NCI-H774 (cell line): ENCODE measurements around the gene CSNK2B.

Experiments used
- DNase-seq: peaks from one replicate; lab custom pipeline; 2025; lab: John Stamatoyannopoulos, UW

CSNK2B gene

DNA sequence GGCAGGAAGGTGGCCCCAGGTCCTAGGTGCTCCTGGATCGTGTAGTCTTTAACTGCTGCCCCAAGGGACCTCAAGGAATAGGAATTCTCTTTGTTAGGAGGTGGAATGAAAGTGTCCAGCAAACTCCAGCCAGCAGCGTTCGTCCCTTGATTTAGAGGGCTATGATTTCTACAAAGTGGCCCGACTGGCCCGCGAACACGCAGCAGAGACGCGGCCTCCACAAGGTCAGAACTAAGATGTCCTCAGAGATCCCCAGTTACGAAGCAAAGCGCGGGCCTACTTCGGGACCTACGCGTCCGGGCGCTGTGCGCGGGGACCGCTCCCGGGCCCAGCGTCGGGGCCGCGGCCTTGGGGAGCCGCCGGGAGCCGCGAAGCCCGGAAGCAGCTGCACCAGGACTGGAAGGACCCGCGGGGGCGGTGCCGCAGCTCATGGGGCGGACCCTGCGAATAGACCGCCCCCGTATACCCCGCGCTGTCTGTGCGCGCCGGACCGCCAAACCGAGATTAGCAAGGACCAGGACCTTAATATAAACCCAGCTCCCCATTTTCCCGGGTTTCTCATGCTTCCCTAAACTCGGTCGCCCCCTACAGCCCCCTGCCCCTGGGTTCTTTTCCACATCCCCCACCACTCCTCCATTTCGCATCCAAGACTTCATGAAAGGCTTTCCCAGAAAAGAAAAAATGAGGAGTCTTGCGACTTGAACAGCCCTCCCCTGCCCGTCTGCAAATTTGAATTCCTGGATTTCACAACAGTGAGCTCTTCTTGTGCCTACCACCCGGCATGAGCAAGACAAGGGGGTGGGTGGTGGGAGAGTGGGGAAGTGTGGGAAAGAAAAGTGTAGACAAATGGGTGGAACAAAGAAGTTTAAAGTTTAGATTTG, 5.3 kb upstream of the CSNK2B start, which contains the start of gene C6orf47:
C6orf47 (minus strand) TSS at position 398 of the 881 bp plus-strand sequence. CDS start 831 bp downstream, outside the sequence.
- peak; percentile 79 for DNase-seq

- DNase-seq = no peak
These were observed 4.4 kb upstream of the CSNK2B start for GRCh38 chr6:31661262-31662123.

DNA sequence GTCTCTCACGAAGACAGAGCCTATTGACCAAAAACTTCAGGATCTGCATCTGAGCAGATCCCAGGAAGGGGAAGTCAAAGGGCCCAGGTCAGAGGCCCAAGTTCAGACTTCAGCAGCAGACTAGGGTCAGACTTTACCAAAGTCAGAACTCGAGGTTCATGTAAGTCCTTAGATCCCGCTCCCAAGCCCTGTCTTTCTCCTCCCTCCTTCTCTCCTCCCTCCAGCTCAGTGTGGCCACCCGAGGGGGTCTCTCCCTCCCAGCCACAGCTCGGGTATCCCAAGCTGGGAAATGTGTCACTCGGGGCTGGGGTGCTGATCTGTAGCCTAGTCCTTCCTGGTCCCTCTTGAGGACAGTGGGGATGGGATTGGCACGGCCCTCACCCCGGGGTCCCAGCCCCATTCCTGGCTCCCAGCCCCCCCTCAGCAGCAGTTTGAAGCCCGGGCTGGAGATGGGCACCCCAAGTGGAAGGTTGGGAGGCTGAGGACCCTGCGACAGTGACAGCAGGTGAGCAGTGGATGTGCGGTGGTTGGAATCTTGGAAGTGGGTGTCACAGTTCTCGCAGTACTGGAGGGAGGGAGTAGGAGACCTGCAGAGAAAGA, 3.7 kb upstream of the CSNK2B start:
- DNase-seq = no peak

GRCh38 chr6:31663126-31663960, 2.5 kb upstream of the CSNK2B start:
- DNase-seq = no peak

GRCh38 chr6:31663961-31664789, 1.7 kb upstream of the CSNK2B start:
- DNase-seq = no peak

- peak; percentile 89 for DNase-seq
These were observed 935 bp upstream of the CSNK2B start, which contains the start of gene GPANK1 for GRCh38 chr6:31664790-31665500. TSS of gene GPANK1 (minus strand) at chr6:31664997. CDS start at chr6:31664478, 519 bp downstream.

DNA sequence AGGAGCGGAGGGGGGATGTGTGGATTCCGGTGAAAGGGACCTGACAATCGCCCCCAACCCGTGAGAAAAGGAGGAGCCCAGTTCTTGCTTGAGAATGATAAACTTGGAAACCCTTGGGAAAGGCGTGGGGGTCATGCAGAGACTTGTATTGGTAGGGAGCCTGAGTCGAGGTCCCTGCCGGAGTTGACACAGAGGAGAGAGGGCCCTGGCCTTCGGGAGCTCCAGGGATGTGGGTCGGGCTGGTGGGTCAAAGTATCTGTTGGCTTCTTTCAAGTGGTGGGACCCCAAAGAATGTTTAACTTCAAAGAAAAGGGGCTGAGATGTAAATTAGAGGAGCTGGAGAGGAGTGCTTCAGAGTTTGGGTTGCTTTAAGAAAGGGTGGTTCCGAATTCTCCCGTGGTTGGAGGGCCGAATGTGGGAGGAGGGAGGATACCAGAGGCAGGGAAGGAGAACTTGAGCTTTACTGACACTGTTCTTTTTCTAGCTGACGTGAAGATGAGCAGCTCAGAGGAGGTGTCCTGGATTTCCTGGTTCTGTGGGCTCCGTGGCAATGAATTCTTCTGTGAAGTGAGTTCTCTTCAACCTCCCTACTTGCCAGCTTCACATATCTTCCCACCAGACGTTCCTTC, 571 bp downstream of the CSNK2B start:
- no peak for DNase-seq

GRCh38 chr6:31669676-31670075, 3.8 kb downstream of the CSNK2B start, which contains the start of gene LY6G5B:
TSS of gene LY6G5B (plus strand) at chr6:31669976. CDS start at chr6:31670951, 975 bp downstream.
- no peak for DNase-seq

DNA sequence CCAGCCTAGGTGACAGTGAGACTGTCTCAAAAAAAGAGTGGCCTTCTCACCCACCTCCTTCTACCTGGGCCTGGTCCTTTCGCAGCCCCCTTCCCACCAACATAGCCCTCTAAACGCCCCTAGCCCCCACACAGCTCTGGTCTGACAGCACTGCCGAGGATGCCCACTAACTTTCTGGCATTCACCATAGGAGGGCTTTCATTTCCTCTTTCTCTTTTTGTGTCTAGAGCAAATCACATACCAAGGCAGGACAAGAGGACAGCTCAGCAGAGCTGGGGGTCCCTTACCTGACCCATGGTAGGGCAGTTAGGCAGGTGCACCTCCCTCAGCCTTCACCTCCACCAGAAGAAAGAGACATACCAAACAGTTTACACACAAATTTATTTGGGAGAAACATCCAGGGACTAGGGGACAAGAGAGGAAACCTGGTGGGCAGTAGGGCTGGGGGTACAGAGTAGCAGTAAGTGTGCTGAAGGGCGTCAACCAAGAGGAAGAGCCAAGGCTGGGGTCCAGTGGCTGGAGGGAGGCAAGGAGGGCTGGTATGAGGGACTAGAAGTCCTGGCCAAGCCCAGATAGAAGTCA, 10.5 kb downstream of the CSNK2B start:
- no peak for DNase-seq

DNA sequence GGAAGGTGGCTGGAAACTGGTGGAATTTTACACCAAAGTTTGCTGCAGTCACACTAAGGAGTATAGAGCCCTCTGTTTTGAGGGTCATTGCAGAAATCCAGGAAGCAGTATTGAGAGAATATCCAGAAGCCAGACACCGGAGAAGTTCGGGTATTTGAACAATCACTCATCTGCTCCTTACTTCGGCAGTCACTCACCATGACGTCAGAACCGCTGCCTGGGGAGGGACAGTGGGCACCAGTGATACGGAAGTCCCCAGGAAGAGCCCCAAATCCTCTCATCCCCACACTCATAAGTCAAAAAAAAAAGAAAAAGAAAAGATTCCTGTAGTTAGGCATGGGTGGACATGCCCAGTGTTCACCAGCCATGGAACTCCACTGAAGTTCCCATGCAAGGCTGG, 11.0 kb downstream of the CSNK2B start:
- no peak for DNase-seq

DNA sequence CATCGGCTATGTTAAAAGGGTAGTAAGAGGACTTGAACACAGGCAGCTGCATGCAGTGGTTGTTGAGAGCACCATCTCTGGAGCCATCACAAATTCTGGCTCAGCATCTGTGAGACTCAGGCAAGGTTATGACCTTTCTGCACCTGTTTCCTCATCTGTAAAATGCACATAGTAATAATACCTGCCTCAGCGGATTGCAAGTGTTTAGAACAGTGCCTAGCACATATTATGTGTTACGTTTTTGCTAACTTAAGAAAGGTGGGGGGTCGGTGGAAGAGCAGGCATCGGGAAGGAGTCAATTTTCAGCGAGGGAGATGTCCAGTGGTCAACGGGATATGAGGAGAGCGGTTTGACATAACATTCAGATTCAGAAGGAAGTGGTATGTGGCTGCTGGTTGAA, 12.1 kb downstream of the CSNK2B start:
- no peak for DNase-seq

- DNase-seq = peak; percentile 60
These were observed 14.6 kb downstream of the CSNK2B start, which contains the start of gene LY6G5C for GRCh38 chr6:31680226-31681134. TSS of gene LY6G5C (minus strand) at chr6:31681067. CDS start at chr6:31680373, 694 bp downstream.

GRCh38 chr6:31681135-31681671, 15.3 kb downstream of the CSNK2B start:
- DNase-seq = peak; percentile 36

DNA sequence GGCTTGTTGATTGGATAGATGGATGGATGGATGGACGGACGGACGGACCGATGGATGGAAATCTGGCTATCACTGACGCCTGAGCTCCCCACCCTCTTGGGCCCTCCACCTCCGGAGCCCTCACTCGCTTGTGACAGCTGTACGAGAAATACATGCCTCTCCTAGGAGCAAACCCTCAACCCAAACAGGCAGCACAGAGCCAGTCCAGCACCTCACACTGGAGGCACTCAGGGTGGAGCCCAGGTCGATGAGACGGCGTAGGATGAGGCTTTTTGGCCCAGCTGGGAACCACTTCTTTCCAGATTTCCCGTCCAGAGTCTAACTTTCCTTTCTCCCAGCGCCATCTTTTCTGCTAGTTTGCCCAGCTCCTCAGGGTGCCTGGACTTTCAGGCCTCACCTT, 17.7 kb downstream of the CSNK2B start:
- DNase-seq = no peak

DNA sequence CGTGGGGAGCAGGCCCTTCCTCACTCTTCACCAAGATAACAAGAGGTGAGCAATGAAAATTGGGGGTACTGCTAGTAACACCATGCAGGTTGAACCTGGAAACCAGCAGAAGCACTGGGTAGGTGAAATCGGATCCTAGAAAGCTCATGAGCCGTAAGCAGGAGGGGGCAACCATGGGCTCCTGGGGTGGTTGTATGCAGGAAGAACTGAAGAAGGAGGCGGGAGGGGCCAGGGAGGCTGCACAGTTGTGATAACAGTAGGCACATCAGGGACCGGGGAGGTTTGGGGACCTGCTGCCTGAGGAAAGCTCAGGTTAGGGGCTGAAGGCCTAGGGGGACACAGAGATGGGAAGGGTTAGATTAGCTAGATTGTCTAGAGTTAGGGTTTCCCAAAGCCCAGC, 20.6 kb downstream of the CSNK2B start:
- DNase-seq = no peak

GRCh38 chr6:31687321-31687720, 21.4 kb downstream of the CSNK2B start:
- no peak for DNase-seq
